ENCODE data around the gene GLUD2. TPM values are rescaled to one million over a fixed set of nuclear protein-coding genes. Genes with fewer than 3 reads are reported as not detected.

Gene GLUD2
- total RNA-seq, 1 experiment from 2014 or later = 0.33 TPM

- no TSS peak for BruUV-seq (replicated peaks)
- no peak for ATAC-seq
- POLR2A ChIA-PET = no interaction called here
- intact Hi-C loops (cut with micrococcal nuclease; ENCODE audit: unreplicated experiment) = no loop called here
- Histone ChIP-seq H3K27me3 (ENCODE audit: control insufficient read depth, insufficient read depth, low read length) (no peaks in the 10 kb centered on the region), H3K9me3 (ENCODE audit: control insufficient read depth, insufficient read depth, low read depth, low read length) (no peaks in the 10 kb centered on the region), H3K4me3 (ENCODE audit: low read depth in 2 of 2, low read length in 2 of 2) (no peak overlapping the region), H3K4me1 (ENCODE audit: control insufficient read depth, insufficient read depth, low read length) (no peaks in the 10 kb centered on the region), H3K36me3 (ENCODE audit: control insufficient read depth, insufficient read depth, low read length) (no peaks in the 10 kb centered on the region), H3K27ac (ENCODE audit: low read length) (no peak overlapping the region)
- CTCF ChIA-PET = no interaction called here
- TF ChIP-seq SIN3A (IDR thresholded peaks at IDR 0.05; ENCODE audit: borderline replicate concordance, insufficient read depth, low read depth, low read length) = no peak
- in situ Hi-C loops (cut with HindIII; ENCODE audit: low pct_unique_long_range_greater_than_20kb, low sequenced_read_pairs) = no loop called here
- no peak for DNase-seq (ENCODE audit: low read depth, low spot score)
Measured at GRCh38 chrX:121013897-121014455, 33.4 kb upstream of the GLUD2 start.

GRCh38 chrX:121014826-121015225 is 32.6 kb upstream of the GLUD2 start:
- ChIA-PET CTCF (no interaction called here), POLR2A (no interaction called here)
- DNase-seq (ENCODE audit: low read depth, low spot score) (no peak), ATAC-seq (no peak)
- no TSS peak for BruUV-seq (replicated peaks)
- no peak for TF ChIP-seq SIN3A (IDR thresholded peaks at IDR 0.05; ENCODE audit: borderline replicate concordance, insufficient read depth, low read depth, low read length)
- no peak for TF ChIP-seq REST (IDR thresholded peaks at IDR 0.05; ENCODE audit: insufficient read depth in 1 of 2, low read depth in 2 of 2, low read length in 1 of 2)
- TF ChIP-seq POLR2AphosphoS5 (IDR thresholded peaks at IDR 0.05; ENCODE audit: low read depth, low read length) = no peak
- no peak for TF ChIP-seq CTCF (IDR thresholded peaks at IDR 0.05)
- no peak for TF ChIP-seq TCF7L2 (IDR thresholded peaks at IDR 0.05; ENCODE audit: low read depth, low read length)
- no peak overlapping the region for H3K27ac ChIP-seq (ENCODE audit: low read length)
- no peaks in the 10 kb centered on the region for H3K36me3 ChIP-seq (ENCODE audit: control insufficient read depth, insufficient read depth, low read length)
- H3K4me3 ChIP-seq (ENCODE audit: low read depth in 2 of 2, low read length in 2 of 2) = no peak overlapping the region
- intact Hi-C loops (cut with micrococcal nuclease; ENCODE audit: unreplicated experiment) = no loop called here
- in situ Hi-C loops (cut with HindIII; ENCODE audit: low pct_unique_long_range_greater_than_20kb, low sequenced_read_pairs) = no loop called here
- no peaks in the 10 kb centered on the region for H3K27me3 ChIP-seq (ENCODE audit: control insufficient read depth, insufficient read depth, low read length)
- H3K9me3 ChIP-seq (ENCODE audit: control insufficient read depth, insufficient read depth, low read depth, low read length) = no peaks in the 10 kb centered on the region
- H3K4me1 ChIP-seq (ENCODE audit: control insufficient read depth, insufficient read depth, low read length) = no peaks in the 10 kb centered on the region

- DNase-seq (ENCODE audit: low read depth, low spot score) (no peak), ATAC-seq (no peak)
- BruUV-seq (replicated peaks) = no TSS peak
- POLR2A ChIA-PET = no interaction called here
- CTCF ChIA-PET = no interaction called here
- in situ Hi-C loops (cut with HindIII; ENCODE audit: low pct_unique_long_range_greater_than_20kb, low sequenced_read_pairs) = no loop called here
- H3K9me3 ChIP-seq (ENCODE audit: control insufficient read depth, insufficient read depth, low read depth, low read length) = no peaks in the 10 kb centered on the region
- no peak for TF ChIP-seq REST (IDR thresholded peaks at IDR 0.05; ENCODE audit: insufficient read depth in 1 of 2, low read depth in 2 of 2, low read length in 1 of 2)
- TF ChIP-seq TCF7L2 (IDR thresholded peaks at IDR 0.05; ENCODE audit: low read depth, low read length) = no peak
- no peak for TF ChIP-seq CTCF (IDR thresholded peaks at IDR 0.05)
- TF ChIP-seq SIN3A (IDR thresholded peaks at IDR 0.05; ENCODE audit: borderline replicate concordance, insufficient read depth, low read depth, low read length) = no peak
- no peak for TF ChIP-seq POLR2AphosphoS5 (IDR thresholded peaks at IDR 0.05; ENCODE audit: low read depth, low read length)
- intact Hi-C loops (cut with micrococcal nuclease; ENCODE audit: unreplicated experiment) = no loop called here
- no peaks in the 10 kb centered on the region; the same call in 1 of the 2 replicates for H3K27me3 ChIP-seq (ENCODE audit: control insufficient read depth, insufficient read depth, low read length)
- no peak overlapping the region for H3K27ac ChIP-seq (ENCODE audit: low read length)
- no peaks in the 10 kb centered on the region for H3K36me3 ChIP-seq (ENCODE audit: control insufficient read depth, insufficient read depth, low read length)
- no peaks in the 10 kb centered on the region for H3K4me1 ChIP-seq (ENCODE audit: control insufficient read depth, insufficient read depth, low read length)
- no peak overlapping the region for H3K4me3 ChIP-seq (ENCODE audit: low read depth in 2 of 2, low read length in 2 of 2)
Measured at GRCh38 chrX:121028419-121028818, 19.0 kb upstream of the GLUD2 start.
